GM12878 (cell line): ENCODE data around the gene TNFSF15.

Experiments used
- EP300 ChIP-seq, 2 experiments: fragments of 150-350 bp in 1 of 2; IDR thresholded peaks; 2 replicates each; pipeline ENCODE4 v1.6.1; 2011 to 2012; ENCODE audit warnings: low read depth in 2 of 2, low read length in 2 of 2, borderline replicate concordance in 1 of 2, improper control_type of control experiment in 1 of 2, inconsistent platforms in 1 of 2; ENCODE audit not compliant: control insufficient read depth in 1 of 2
- RAD21 ChIP-seq: IDR thresholded peaks from 2 replicates; pipeline ENCODE4 v1.6.1; 2011; ENCODE audit warnings: mild to moderate bottlenecking, low read depth, low read length, moderate library complexity; ENCODE audit not compliant: insufficient read depth
- ZZZ3 ChIP-seq: IDR thresholded peaks from 2 replicates; pipeline ENCODE4 v1.6.1; 2011; ENCODE audit warnings: low read depth; ENCODE audit not compliant: control insufficient read depth, insufficient read length
- TF ChIP-seq, protein P1 (sequence below), 3 experiments: IDR thresholded peaks in 2 of 3; conservative IDR thresholded peaks in 1 of 3; 2 replicates each; pipeline ENCODE4 v1.5.1; 2011; ENCODE audit warnings: low read depth in 3 of 3, low read length in 3 of 3, mild to moderate bottlenecking in 3 of 3, control low read depth in 2 of 3, moderate library complexity in 2 of 3, inconsistent platforms in 1 of 3, mixed read lengths in 1 of 3; ENCODE audit not compliant: control insufficient read depth in 2 of 3, insufficient read depth in 1 of 3; ENCODE audit errors: extremely low read depth in 1 of 3

DNA sequence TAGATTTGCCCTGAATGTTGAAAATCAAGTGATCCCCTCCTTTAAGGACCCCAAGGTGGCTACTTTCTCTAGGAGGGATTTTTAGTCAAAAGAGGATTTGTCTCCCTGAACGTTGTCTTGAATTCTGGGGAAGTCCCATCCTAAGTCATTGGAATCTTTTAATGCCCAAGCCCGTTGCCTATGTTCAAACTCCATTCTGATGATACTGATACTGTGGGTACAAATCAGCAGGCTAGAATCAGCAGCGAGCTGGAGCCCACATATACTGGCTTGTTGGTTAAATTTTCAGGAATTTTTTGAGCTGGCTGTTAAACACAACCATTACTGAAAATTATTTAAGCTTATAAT, 22.4 kb upstream of the TNFSF15 start:
- TF ChIP-seq RAD21: no peak
- TF ChIP-seq, protein P1, sequence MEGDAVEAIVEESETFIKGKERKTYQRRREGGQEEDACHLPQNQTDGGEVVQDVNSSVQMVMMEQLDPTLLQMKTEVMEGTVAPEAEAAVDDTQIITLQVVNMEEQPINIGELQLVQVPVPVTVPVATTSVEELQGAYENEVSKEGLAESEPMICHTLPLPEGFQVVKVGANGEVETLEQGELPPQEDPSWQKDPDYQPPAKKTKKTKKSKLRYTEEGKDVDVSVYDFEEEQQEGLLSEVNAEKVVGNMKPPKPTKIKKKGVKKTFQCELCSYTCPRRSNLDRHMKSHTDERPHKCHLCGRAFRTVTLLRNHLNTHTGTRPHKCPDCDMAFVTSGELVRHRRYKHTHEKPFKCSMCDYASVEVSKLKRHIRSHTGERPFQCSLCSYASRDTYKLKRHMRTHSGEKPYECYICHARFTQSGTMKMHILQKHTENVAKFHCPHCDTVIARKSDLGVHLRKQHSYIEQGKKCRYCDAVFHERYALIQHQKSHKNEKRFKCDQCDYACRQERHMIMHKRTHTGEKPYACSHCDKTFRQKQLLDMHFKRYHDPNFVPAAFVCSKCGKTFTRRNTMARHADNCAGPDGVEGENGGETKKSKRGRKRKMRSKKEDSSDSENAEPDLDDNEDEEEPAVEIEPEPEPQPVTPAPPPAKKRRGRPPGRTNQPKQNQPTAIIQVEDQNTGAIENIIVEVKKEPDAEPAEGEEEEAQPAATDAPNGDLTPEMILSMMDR (IDR thresholded peaks at IDR 0.05 in 2 of 3, conservative IDR thresholded peaks at IDR 0.05 in 1 of 3; ENCODE audit: control insufficient read depth in 2 of 3, extremely low read depth in 1 of 3, insufficient read depth in 1 of 3, low read depth in 3 of 3, low read length in 3 of 3): no peak
- no peak for TF ChIP-seq ZZZ3
- no peak for TF ChIP-seq EP300 (IDR thresholded peaks at IDR 0.05; ENCODE audit: borderline replicate concordance in 1 of 2, control insufficient read depth in 1 of 2, low read depth in 2 of 2, low read length in 2 of 2)
